GM21529 (cell line): ENCODE data around the gene NCF2.
A peak's percentile ranks its signal among the peaks of the same experiment; 100 is the strongest.

ENCODE experiments used
- ATAC-seq: cut with Tn5 transposase; IDR thresholded peaks from one replicate; pipeline ENCODE4 v1.9.1; 2021; ENCODE audit not compliant: unreplicated experiment

The NCF2 gene

DNA sequence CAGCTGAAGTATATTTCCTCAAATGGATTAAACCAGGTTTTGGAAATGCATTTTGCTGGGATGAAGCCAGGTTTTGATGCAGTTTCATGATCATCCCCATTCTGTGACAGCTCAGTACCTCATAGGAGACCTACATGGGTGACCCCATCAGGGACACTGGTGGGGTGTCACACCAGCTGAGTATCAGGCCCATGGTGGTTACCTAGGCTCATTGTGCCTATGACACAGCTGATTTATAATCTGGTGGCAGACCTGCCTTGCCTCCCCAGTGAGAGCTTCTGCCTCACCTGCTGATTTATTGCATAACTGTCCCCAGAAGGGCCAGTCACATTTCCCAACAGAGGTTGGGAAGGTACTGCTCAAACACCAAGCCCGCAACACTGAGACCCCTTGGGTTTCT, 3.8 kb downstream of the NCF2 start:
- ATAC-seq: no peak

GRCh38 chr1:183585038-183585437, 5.2 kb downstream of the NCF2 start:
- no peak for ATAC-seq

GRCh38 chr1:183584147-183584546, 6.1 kb downstream of the NCF2 start:
- no peak for ATAC-seq

DNA sequence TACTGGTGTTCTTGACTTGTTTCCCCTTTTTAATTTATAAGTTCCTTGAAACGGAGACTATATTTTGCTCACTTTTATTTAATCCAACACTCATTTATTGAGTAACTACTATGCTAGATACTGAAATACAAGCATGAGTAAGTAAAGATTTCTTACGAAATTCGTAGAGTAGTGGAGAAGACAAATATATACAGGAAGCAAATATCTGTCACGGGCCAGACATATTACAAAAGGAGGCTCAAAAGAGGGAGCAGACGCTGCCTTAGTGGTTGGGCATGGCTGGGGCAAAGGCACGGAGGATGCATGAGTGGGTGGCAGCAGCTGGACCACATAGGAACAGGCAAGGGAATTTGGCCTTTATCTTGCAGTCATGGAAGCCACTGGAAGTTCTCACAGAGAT, 6.8 kb downstream of the NCF2 start:
- ATAC-seq: no peak

DNA sequence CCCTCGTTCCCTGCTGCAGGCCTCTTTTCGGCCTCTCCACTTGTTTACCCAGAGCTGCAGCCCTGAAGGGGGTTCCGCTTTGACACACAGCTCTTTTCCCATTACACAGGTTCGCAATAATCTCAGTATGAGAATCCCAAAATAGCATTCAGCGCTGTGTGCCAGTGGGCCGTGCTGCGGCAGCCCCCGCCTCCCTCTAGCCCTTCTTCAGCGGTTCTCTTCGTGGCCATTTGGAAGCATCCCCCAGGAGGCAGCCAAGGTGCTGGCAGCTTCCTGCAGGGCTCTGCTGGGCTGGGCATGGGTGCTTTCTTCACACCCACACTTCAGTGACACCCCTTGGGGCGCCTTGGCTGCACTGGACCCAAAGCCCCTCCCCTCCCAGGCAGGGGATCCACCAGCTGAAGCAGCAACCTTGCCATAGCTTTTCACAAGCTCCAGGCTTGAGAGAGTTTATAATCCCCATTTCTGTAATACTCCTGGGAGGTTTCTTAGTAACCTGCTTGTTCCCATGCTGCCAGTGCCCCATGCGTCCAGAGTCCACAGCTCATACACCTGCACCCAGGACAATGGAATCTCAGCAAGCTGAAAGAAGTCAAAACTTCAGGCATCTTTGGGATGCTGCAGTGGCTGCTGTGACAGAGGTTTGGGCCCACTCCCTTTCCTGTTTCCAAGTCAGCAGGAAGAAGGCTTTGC, 8.1 kb downstream of the NCF2 start:
- ATAC-seq: no peak

DNA sequence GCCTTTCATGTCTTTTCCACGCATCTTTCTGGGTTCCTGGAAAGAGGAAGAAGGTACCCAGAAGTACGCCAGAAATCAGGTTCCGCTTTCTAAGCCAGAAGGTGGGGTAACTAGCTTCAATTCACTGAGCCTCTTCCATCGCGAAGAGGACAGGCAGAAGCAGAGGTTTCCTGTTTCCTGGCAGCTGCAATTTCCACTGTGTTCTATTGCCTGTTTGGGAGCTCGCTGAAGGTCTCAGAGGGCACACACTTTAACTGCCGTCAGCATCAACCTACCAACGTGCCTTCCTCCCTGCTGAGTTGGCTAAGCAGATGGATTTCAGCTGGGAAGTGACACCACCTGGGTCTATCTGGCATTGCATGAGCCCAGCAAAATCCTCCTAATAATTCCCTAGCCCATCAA, 10.0 kb downstream of the NCF2 start:
- peak; percentile 63 for ATAC-seq

- no peak for ATAC-seq
Observed at GRCh38 chr1:183578856-183579255, 11.4 kb downstream of the NCF2 start.

GRCh38 chr1:183577897-183578465, 12.3 kb downstream of the NCF2 start:
- ATAC-seq: no peak

DNA sequence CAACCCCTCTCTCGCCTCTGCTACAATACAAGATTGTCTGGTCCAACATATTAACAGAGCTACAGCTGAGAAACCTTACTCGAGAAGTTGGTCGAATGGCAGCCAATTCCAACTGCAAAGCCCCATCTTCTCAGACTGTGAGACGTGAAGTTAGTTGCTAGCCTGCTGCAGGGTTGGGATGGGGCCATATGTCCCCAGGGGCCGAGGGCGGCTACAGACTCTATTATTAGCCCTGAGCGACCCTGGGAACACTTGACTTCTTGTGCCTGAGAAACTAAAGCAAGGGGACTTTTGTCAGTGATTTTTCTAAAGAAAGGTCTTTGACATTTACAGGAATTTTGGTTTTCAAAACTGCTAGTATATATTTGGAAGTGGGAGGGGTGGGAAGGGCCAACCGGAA, 13.7 kb downstream of the NCF2 start:
- no peak for ATAC-seq

GRCh38 chr1:183575606-183576005, 14.7 kb downstream of the NCF2 start:
- no peak for ATAC-seq

DNA sequence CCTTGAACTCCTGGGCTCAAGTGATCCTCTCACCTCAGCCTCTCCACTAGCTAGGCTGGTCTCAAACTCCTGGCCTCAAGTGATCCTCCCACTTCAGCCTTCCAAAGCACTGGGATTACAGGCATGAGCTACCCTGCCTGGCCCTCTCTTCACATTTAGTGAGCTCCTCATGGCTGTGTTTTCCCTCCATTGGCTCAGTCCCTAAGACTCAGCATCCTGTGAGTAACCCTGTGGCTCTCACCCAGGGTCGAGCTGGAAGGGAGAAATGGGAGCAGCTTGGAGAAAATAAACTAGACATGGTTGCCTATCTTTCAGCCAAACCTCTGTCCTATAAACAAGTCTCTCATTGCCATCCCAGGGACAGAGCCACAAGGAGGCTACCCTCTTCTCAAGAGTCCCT, 17.5 kb downstream of the NCF2 start:
- no peak for ATAC-seq

- no peak for ATAC-seq
Observed at GRCh38 chr1:183571678-183572268, 18.5 kb downstream of the NCF2 start.

- no peak for ATAC-seq
Observed at GRCh38 chr1:183570451-183570850, 19.8 kb downstream of the NCF2 start.

DNA sequence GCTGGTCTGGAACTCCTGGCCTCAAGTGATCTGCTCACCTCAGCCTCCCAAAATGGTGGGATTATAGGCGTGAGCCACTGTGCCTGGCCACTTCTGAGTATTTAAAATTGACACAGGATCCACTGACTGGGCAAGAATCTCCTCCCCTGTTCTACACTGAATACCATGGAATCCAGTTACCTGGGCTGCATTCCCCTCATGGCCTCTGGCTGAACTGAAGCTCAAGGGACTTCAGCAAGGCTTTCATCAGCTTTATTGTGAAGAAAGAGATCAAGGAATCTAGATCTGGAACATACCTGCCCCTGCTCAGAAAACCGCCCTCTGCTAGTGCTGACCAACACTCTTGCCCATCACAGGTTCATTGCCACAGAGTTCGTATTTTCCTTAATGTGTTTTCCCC, 20.5 kb downstream of the NCF2 start:
- no peak for ATAC-seq

DNA sequence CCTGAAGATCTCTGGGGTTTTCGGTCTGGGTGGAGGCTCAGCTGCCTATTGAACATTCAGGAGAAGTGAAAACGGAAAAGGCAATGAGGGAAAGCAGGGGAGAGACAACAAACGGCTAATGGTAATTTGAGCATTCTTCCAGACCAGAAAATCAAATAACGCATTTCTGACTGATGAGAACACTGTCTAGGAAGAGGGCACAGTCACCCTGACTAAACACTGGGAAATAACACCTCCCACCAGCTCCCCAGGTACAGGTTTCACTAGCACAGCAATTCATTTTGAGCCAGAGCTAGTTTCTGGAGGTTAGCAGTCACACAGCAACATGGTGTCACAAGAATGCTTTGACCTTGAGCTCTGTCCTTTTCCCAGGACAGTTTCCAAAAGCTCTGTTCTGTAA, 21.1 kb downstream of the NCF2 start:
- ATAC-seq: no peak

- ATAC-seq: no peak
Observed at GRCh38 chr1:183568176-183569021, 21.9 kb downstream of the NCF2 start.

- ATAC-seq: peak; percentile 70
Observed at GRCh38 chr1:183567584-183567983, 22.7 kb downstream of the NCF2 start.

DNA sequence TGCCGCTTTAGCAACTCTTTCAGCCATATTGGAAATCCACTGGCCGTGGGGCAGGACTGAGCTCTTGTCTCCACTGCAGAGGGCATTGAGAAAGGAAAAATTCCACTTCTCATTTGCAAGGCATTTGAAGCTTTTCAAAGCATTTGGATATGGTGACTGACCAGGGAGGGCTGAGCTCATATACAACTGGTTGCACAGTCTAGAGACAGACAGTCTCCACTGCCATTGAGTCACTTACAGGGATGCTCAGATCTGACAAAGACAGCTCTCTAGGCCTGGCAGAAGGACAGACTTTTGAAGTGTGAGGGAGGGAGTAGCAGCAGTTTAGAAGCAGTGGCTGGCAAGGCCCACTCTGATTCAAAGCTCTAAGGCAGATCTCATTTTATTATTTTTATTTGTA, 24.2 kb downstream of the NCF2 start:
- ATAC-seq: no peak

- ATAC-seq: no peak
Observed at GRCh38 chr1:183565261-183565660, 25.0 kb downstream of the NCF2 start.

GRCh38 chr1:183562701-183563100, 27.6 kb downstream of the NCF2 start:
- ATAC-seq: no peak

DNA sequence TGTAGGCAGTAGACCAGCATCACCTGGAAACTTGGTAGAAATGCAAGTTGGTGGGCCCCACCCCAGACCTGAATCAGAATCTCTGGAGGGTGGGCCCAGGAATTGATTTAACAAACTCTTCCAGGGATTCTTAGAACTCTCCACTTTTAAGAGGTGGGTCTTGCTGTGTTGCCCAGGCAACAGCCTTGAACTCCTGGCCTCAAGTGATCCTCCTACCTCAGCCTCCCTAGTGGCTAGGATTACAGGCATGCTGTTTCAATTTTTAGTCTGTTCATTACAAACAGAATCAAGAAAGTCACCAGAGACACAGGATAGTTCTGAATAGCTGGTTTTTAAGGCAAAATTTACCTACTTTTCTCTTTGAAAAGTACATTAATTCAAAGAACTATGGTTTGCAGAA, 31.2 kb downstream of the NCF2 start:
- ATAC-seq: no peak

GRCh38 chr1:183554577-183554976, 35.7 kb downstream of the NCF2 start:
- ATAC-seq: no peak
